Activated T-helper 1 cell treated with anti-CD3 and anti-CD28 coated beads, Interleukin-12 subunit alpha, Interleukin-12 subunit beta, Interleukin-2, Interleukin-4 antibody, amounts not matched to agents 30 ng/mL and 10 ng/mL and 1 ng/mL, durations not matched to agents 14 hours and 24 hours and 36 hours (primary cell): Measurements from ENCODE around the gene KRT76. TPM values are rescaled to one million over a fixed set of nuclear protein-coding genes. Genes with fewer than 3 reads are reported as not detected.

Experiments
- DNase-seq: peaks from one replicate; pipeline ENCODE4 v3.0.0; 2021; ENCODE audit warnings: low spot score
- H3K27ac Mint-ChIP-seq: one replicate; pipeline ENCODE4 v1.8.0; 2021; ENCODE audit warnings: mild to moderate bottlenecking, mixed read lengths
- H3K27me3 Mint-ChIP-seq: one replicate; pipeline ENCODE4 v1.8.0; 2022; ENCODE audit warnings: mild to moderate bottlenecking, moderate library complexity, mixed read lengths; ENCODE audit not compliant: insufficient read depth
- H3K36me3 Mint-ChIP-seq: one replicate; pipeline ENCODE4 v1.8.0; 2021; ENCODE audit warnings: low read depth, mixed read lengths
- H3K4me1 Mint-ChIP-seq: one replicate; pipeline ENCODE4 v1.8.0; 2021; ENCODE audit warnings: low read depth, mixed read lengths
- H3K4me3 Mint-ChIP-seq: one replicate; pipeline ENCODE4 v1.8.0; 2021; ENCODE audit warnings: mild to moderate bottlenecking, moderate library complexity, mixed read lengths
- H3K9me3 Mint-ChIP-seq: one replicate; pipeline ENCODE4 v1.8.0; 2021; ENCODE audit warnings: mixed read lengths
- intact Hi-C: fragments of 100-400 bp; cut with micrococcal nuclease; formaldehyde crosslinking; loops from one replicate; pipeline ENCODE4 v1.15.1; 2024
- total RNA-seq: library from RNA; stranded (reverse); gene quantifications from 2 replicates; pipeline ENCODE4 v1.2.3, GENCODE V29; 2022

KRT76 gene
- total RNA-seq, 1 donor from 2014 or later: not detected

DNA sequence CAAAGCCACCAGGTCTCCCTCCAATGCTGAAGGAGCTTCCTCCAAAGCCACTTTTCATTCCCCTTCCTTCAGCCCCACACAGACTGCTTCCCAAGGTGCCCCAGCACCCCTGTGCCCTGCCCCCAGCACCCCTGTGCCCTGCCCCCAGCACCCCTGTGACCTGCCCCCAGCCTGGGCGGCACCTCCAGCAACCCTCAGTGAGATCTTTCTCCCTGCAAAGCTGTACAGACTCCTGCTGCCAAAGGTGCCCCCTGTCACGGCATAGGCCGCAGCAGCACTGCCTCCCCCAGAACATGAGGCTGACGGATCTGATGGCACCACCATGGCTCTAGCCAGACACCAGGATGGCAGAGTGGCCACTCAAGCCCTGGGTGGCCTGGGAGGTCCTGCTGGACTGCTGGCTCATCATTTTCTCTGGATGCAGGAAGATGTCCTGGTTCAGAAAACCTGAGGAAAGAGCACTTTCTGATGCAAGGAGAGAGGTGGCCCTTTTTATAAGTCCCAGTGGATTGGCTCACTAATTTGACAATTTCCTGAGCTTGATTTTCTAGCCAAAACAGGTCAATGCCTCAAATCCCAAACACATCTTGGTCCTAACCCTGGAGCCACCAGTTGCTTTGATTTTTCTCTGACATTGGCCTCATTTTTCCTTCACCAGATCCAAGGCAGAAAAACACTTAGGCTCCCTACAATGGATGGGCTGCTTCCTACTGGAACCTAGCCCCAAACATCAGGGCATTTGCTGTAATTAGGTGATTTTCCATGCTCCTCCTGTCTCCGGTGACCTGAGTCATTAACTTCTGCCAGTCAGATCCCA is 41.1 kb downstream of the KRT76 start:
- Mint-ChIP-seq H3K9me3 (no peaks in the 10 kb centered on the region), H3K4me3 (no peak overlapping the region), H3K27me3 (peaks cover 9% of the 10 kb centered on the region), H3K4me1 (no peaks in the 10 kb centered on the region), H3K27ac (no peak overlapping the region), H3K36me3 (no peaks in the 10 kb centered on the region)
- DNase-seq: no peak
- intact Hi-C loops: no loop called here

DNA sequence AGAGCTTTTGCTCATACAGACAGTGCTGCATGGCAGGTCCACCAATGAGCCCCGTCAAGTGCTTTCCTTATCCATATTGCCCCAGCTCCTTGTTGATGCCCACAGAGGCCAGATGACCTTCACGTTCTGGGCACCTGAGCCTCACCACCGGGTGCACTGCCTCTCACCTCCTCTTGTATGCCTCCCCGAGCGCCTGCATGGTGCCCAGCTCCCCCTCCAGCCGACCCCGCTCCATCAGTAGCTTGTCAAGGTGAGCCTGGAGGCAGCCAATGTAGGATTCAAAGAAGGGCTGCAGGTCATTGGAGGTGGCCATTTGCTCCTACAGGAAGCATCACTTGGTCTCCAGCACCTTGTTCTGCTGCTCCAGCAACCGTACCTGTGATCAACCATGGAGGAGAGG is 42.0 kb downstream of the KRT76 start:
- Mint-ChIP-seq H3K4me3 (no peak overlapping the region), H3K9me3 (no peaks in the 10 kb centered on the region), H3K4me1 (no peaks in the 10 kb centered on the region), H3K27me3 (peaks cover 9% of the 10 kb centered on the region), H3K27ac (no peak overlapping the region), H3K36me3 (no peaks in the 10 kb centered on the region)
- intact Hi-C loops: no loop called here
- no peak for DNase-seq

DNA sequence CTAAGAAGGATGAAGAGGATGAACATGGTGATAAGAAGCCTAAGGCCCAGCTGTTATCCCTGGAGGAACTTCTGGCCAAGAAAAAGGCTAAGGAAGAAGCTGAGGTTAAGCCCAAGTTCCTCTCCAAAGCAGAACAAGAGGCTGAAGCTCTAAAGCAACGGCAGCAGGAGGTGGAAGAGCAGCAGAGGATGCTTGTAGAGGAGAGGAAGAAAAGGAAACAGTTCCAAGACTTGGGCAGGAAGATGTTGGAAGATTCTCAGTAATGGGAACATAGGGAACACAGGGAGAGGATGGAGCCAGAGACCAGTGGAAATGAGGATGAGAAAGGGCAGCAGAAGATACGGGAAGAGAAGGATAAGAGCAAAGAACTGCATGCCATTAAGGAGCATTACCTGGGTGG is 46.4 kb downstream of the KRT76 start:
- DNase-seq: no peak
- Mint-ChIP-seq H3K36me3 (no peaks in the 10 kb centered on the region), H3K27me3 (peaks cover 8% of the 10 kb centered on the region), H3K4me3 (no peak overlapping the region), H3K9me3 (no peaks in the 10 kb centered on the region), H3K4me1 (no peaks in the 10 kb centered on the region), H3K27ac (no peak overlapping the region)
- intact Hi-C loops: no loop called here

DNA sequence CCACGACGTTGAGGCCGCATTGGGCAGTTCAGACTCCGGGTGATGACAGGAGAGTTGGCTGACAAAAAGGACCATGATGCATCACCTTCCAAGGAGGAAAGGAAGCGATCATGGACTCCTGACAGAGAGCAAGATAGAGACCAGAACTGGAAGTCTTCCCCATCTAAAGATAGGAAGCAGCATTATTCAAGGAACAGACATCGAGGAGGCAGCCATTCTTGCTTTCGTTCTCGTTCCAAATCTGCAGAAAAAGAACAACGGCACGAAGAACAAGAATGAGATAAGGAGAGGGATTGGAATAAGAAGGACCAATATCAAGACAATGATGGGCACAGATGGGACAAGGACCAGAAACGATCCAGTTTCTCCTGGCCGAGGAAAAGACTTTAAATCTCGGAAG is 46.8 kb downstream of the KRT76 start:
- no peaks in the 10 kb centered on the region for H3K4me1 Mint-ChIP-seq
- intact Hi-C loops: no loop called here
- no peaks in the 10 kb centered on the region for H3K9me3 Mint-ChIP-seq
- DNase-seq: no peak
- H3K27me3 Mint-ChIP-seq: peaks cover 8% of the 10 kb centered on the region
- no peaks in the 10 kb centered on the region for H3K36me3 Mint-ChIP-seq
- H3K27ac Mint-ChIP-seq: no peak overlapping the region
- H3K4me3 Mint-ChIP-seq: no peak overlapping the region

DNA sequence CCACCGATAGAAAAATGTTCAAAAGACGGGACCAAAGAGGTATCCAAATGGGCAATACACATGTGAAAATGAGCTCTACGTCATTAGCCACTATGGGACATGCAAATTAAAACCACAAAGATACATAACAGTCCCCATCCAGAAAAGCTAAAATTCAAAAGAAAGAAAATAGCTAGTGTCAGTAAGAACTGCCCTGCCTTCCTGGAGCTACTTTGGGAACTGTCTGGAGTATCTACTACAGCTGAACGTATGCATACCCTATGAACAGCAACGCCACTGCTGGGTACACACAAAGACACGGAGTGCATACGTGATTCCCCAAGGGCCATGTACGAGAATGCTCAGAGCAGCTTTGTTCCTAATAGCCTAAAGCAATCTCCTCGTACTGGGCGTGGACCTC is 48.0 kb downstream of the KRT76 start:
- Mint-ChIP-seq H3K9me3 (no peaks in the 10 kb centered on the region), H3K4me1 (no peaks in the 10 kb centered on the region), H3K27me3 (peaks cover 7% of the 10 kb centered on the region), H3K4me3 (no peak overlapping the region), H3K36me3 (no peaks in the 10 kb centered on the region), H3K27ac (no peak overlapping the region)
- DNase-seq: no peak
- intact Hi-C loops: no loop called here

DNA sequence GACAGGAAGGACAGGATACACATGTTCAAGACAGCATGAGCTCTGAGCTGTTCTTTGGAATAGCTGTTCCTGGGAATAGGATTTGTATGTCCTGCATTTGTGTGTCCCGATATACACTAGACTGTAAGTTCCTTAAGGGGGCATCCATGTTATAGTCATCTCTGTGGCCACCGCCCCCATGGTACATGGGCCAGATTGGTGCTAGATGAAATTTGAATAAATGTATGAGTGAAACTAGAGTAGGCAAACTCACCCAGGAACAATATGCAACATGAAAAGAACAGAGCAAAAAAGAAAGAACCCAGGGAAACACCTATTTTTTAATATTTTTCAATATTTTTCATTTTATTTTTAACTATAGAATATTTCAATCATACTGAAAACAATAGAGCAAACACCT is 48.8 kb downstream of the KRT76 start:
- intact Hi-C loops: no loop called here
- H3K4me1 Mint-ChIP-seq: no peaks in the 10 kb centered on the region
- no peak for DNase-seq
- no peaks in the 10 kb centered on the region for H3K9me3 Mint-ChIP-seq
- no peak overlapping the region for H3K4me3 Mint-ChIP-seq
- no peak overlapping the region for H3K27ac Mint-ChIP-seq
- H3K36me3 Mint-ChIP-seq: no peaks in the 10 kb centered on the region
- H3K27me3 Mint-ChIP-seq: peaks cover 7% of the 10 kb centered on the region

DNA sequence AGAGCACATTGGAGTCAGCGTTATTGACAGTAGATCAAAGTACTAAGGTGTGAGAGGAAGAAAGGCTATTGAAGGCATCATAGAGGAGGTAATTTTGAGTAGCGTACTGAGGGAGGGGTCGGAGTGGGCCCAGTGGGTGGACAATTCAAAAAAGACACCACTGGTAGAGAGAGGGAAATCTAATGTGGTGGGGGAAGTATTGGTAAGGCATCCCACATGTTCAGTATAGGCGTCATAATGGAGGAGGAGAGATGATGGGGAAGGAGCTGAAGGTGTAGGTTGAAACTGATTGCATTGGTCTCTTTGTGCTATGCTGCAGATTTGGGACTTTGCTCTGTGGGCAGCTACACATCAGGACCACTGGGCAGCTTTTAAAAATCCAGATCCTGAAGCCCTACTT is 50.1 kb downstream of the KRT76 start:
- Mint-ChIP-seq H3K27ac (no peak overlapping the region), H3K27me3 (peaks cover 7% of the 10 kb centered on the region), H3K4me3 (no peak overlapping the region), H3K9me3 (no peaks in the 10 kb centered on the region), H3K36me3 (no peaks in the 10 kb centered on the region), H3K4me1 (no peaks in the 10 kb centered on the region)
- intact Hi-C loops: no loop called here
- no peak for DNase-seq

DNA sequence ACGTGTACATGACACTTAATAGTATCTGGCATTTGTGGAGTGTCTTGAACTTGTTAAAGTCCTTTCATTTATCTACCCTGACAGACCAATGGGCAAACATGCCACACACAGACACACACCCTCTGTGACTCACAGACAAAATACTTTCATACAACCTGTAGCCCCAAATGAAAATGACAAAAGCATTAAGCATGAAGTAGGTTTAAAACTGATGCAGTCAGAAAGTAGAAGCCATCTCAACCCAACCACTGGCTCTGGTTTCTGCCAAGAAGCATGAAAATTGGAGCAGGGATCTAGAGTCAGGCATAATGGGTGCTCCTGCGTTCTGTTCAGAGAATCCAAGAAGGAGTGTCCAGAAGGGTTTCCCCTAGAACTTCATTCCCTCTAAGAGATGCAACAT is 50.7 kb downstream of the KRT76 start:
- Mint-ChIP-seq H3K36me3 (no peaks in the 10 kb centered on the region), H3K4me3 (no peak overlapping the region), H3K9me3 (no peaks in the 10 kb centered on the region), H3K27me3 (peaks cover 6% of the 10 kb centered on the region), H3K4me1 (no peaks in the 10 kb centered on the region), H3K27ac (no peak overlapping the region)
- intact Hi-C loops: no loop called here
- DNase-seq: no peak

DNA sequence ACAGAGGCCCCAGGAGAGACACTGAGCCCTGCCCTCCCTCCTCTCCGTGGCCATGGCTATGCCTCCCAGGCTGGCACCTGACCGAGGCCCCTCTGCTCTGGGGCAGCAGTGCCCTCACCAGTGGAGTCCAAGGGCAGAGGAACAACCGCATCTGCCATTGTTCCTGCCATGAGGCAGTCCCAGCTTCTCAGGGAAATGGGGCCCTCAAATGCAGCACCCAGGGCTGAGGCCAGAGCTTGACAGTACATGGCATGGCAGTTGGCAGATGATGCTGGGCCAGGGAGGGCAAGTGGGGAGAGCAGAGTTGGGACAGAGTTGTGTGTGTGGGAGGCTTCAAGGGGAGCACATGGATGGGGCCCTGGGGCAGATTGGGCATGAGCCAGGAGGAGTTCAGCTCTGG is 52.8 kb downstream of the KRT76 start:
- Mint-ChIP-seq H3K36me3 (no peaks in the 10 kb centered on the region), H3K27me3 (peaks cover 4% of the 10 kb centered on the region), H3K4me3 (no peak overlapping the region), H3K9me3 (no peaks in the 10 kb centered on the region), H3K4me1 (no peaks in the 10 kb centered on the region), H3K27ac (no peak overlapping the region)
- intact Hi-C loops: no loop called here
- no peak for DNase-seq

DNA sequence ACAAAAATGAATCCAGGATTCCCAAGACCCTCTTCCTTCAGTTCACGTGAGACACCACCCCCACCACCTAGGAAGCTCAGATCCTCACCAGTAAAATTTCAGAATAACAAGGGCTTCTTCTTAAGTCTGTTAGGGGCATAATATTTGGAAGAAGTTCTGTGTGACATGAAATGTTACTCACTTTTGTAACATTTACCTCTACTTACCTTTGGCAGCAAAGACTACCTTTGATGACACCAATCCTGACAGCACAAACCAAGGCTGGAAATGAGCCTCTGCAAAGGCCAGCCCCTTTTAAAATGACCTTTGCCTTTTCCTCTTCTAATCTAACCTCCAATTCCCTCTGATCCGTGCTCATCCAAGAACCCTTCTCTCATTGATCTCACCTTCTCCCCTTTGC is 54.5 kb downstream of the KRT76 start:
- no peak overlapping the region for H3K27ac Mint-ChIP-seq
- peaks cover 8% of the 10 kb centered on the region for H3K27me3 Mint-ChIP-seq
- no peaks in the 10 kb centered on the region for H3K4me1 Mint-ChIP-seq
- DNase-seq: no peak
- H3K36me3 Mint-ChIP-seq: no peaks in the 10 kb centered on the region
- H3K9me3 Mint-ChIP-seq: no peaks in the 10 kb centered on the region
- intact Hi-C loops: no loop called here
- no peak overlapping the region for H3K4me3 Mint-ChIP-seq

DNA sequence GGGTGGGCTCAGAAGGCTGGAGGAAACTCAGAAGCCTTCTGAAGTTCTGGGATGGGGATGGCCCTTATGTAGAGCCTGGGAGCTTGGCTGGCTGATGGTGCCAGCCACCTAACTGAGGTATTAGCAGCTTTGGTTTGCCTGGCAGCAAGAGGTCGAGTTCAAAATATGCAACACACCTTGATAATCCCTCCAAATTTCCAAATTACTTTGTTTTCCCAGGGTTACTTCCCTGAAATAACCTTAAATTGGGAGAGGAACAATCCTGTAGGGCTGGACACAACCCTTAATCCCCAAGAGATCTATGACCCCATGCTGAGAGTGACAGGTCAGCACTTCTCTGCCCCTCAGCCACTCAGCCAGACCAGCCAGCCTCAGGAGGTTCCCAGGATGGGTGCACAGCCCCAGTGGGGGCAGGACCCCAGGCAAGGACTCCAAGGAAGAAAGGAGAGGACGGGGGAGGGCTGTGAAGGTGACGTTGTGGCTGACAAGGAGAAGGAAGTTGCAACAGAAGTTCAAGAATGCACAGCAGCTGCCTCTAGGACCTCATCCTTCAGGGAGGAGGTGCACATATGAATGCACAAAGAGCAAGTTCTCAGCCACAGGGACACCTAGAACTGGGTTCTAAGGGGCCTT is 55.2 kb downstream of the KRT76 start:
- Mint-ChIP-seq H3K36me3 (no peaks in the 10 kb centered on the region), H3K9me3 (no peaks in the 10 kb centered on the region), H3K4me1 (no peaks in the 10 kb centered on the region), H3K27ac (no peak overlapping the region), H3K27me3 (peaks cover 10% of the 10 kb centered on the region), H3K4me3 (no peak overlapping the region)
- DNase-seq: no peak
- intact Hi-C loops: no loop called here

DNA sequence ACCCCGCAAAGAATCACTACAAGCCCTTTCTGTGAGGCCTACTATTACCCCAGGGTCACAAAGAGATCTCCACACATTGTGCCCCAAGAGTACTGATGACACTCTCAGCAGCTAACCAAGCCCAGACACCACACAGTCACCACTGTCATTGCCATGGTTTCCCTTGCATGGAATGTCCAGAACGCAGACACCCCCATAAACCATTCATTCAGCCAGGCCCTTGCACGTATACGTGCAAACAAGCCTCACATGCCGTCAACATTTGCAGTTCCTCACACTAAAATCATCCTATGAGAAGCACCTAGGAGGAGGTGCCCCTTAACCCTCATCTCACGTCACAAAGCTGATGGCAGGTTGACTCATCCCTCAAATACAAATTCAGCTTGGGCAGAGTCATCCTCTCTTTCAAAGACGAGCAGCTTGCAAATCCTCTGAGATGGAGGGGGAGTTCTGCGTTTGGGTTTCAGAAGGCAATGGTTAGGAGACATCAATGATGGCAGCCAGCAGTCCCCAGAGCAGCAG is 56.7 kb downstream of the KRT76 start:
- no peak for DNase-seq
- intact Hi-C loops: no loop called here
- Mint-ChIP-seq H3K27me3 (peaks cover 21% of the 10 kb centered on the region), H3K36me3 (no peaks in the 10 kb centered on the region), H3K4me3 (no peak overlapping the region), H3K4me1 (no peaks in the 10 kb centered on the region), H3K27ac (no peak overlapping the region), H3K9me3 (no peaks in the 10 kb centered on the region)
